Aorta (tissue), 5 donors: ENCODE data around the gene KLHL15. TPM values are rescaled to one million over a fixed set of nuclear protein-coding genes. Genes with fewer than 3 reads are reported as not detected.
"Not testable (repeated sequence)": the region's sequence is repeated elsewhere in the genome, so short reads cannot be mapped to it uniquely, and the experiment has no call there.

Experiments used
- ATAC-seq: fragments of 200-7000 bp; cut with Tn5 transposase; one replicate; pipeline ENCODE4 v1.9.1; 2022; ENCODE audit warnings: moderate library complexity; ENCODE audit not compliant: low FRiP score
- DNase-seq, 2 donors: peaks; one replicate each; pipeline ENCODE4 v3.0.0-alpha.2; 2020
- H3K27ac ChIP-seq, 2 donors: one replicate each; pipeline ENCODE4 v1.5.1; 2013; ENCODE audit warnings: low read length in 2 of 2, mild to moderate bottlenecking in 2 of 2, moderate library complexity in 2 of 2, control low read depth in 1 of 2, inconsistent platforms in 1 of 2, low read depth in 1 of 2
- H3K27me3 ChIP-seq, 2 donors: one replicate each; pipeline ENCODE4 v1.6.1; 2013; ENCODE audit warnings: control low read depth in 1 of 2, low read length in 1 of 2, mild to moderate bottlenecking in 1 of 2, moderate library complexity in 1 of 2; ENCODE audit not compliant: insufficient read depth in 2 of 2, control insufficient read depth in 1 of 2
- H3K36me3 ChIP-seq, 2 donors: one replicate each; pipeline ENCODE4 v1.6.1; 2013; ENCODE audit warnings: control low read depth in 1 of 2, low read length in 1 of 2, mild to moderate bottlenecking in 1 of 2; ENCODE audit not compliant: insufficient read depth in 2 of 2, control insufficient read depth in 1 of 2
- H3K4me1 ChIP-seq, 2 donors: one replicate each; pipeline ENCODE4 v1.6.1; 2013; ENCODE audit warnings: low read length in 2 of 2, control low read depth in 1 of 2, mild to moderate bottlenecking in 1 of 2, moderate library complexity in 1 of 2; ENCODE audit not compliant: insufficient read depth in 2 of 2, control insufficient read depth in 1 of 2
- H3K4me3 ChIP-seq, 2 donors: one replicate each; pipeline ENCODE4 v1.5.1; 2013; ENCODE audit warnings: low read length in 2 of 2, control low read depth in 1 of 2, mild to moderate bottlenecking in 1 of 2
- H3K9me3 ChIP-seq: one replicate; pipeline ENCODE4 v1.6.1; 2013; ENCODE audit warnings: mild to moderate bottlenecking, low read length; ENCODE audit not compliant: control insufficient read depth
- WGBS, 2 donors: extraction: QIAGEN DNeasy Blood & Tissue Kit; methylation state at CpG; one replicate each; pipeline ENCODE4 v1.1.7; 2013; 5-methylcytosine and 5-hydroxymethylcytosine counted together
- intact Hi-C, 2 donors: fragments of 100-400 bp; cut with DNase I; formaldehyde crosslinking; loops; one replicate each; pipeline versions ENCODE4 v1.14.2 to v1.15.0; 2022
- long read RNA-seq, 2 donors: library from polyadenylated mRNA; unstranded; transcript quantifications; one replicate each; pipeline ENCODE4 v2.0.0, GENCODE V29; 2020 to 2021
- polyA plus RNA-seq, 2 donors: library from polyadenylated mRNA; stranded (reverse); fragments of 200-250 nt; gene quantifications; one replicate each; pipeline ENCODE4 v1.2.3, GENCODE V29; 2013
- total RNA-seq, 2 donors: library from RNA; stranded (reverse); fragmentation: NEBNext Ultra II Directional; extraction: Animal tissue kit (Norgen Biotek cat#: 25700); gene quantifications; one replicate each; pipeline ENCODE4 v1.2.1, GENCODE V29; 2021
- donor health status: healthy with polysubstance abuse.
- donor health status: Bipolar disorder and iron deficiency.
- donor health status: DM: no; HTN: no; CAD: no.
- donor health status: DM: no; HTN: no; CAD: no.
- donor health status: DM: yes; HTN: yes; CAD: no.

KLHL15 gene, protein sequence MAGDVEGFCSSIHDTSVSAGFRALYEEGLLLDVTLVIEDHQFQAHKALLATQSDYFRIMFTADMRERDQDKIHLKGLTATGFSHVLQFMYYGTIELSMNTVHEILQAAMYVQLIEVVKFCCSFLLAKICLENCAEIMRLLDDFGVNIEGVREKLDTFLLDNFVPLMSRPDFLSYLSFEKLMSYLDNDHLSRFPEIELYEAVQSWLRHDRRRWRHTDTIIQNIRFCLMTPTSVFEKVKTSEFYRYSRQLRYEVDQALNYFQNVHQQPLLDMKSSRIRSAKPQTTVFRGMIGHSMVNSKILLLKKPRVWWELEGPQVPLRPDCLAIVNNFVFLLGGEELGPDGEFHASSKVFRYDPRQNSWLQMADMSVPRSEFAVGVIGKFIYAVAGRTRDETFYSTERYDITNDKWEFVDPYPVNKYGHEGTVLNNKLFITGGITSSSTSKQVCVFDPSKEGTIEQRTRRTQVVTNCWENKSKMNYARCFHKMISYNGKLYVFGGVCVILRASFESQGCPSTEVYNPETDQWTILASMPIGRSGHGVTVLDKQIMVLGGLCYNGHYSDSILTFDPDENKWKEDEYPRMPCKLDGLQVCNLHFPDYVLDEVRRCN
- 1 to 10 TPM; 6.0 to 9.0 TPM for total RNA-seq
- 1 to 10 TPM; 1.1 to 1.8 TPM for polyA plus RNA-seq
- long read RNA-seq, donor 1: 0 reads
- long read RNA-seq, donor 2, partial matches to known transcripts: 0 of 2 reads
- long read RNA-seq, donor 2, other reads (novel, unspliced or antisense): 2 of 2 reads

DNA sequence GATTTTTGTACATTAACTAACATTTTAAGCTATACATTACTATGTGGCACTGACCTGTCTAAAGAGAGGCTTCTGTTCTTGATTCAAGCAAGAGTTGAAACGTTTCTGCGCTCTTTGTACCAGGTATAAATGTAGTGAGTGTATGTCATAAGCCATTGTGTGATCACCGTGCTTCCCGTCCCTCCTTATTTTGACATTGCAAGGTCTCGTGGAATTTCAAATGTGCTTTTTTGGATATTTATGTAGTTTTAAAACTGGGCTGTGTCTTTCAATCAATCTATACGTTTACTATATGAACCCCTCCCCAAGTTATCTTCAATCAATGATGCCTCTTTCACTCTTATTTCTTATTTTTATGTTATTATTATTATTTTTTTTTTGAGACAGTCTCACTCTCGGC is at the start of gene KLHL15:
Gene KLHL15 (minus strand): TSS at position 101 of the 400 bp plus-strand sequence. CDS start 20,493 bp downstream, outside the sequence.
- Histone ChIP-seq H3K9me3 (no peaks in the 10 kb centered on the region), H3K36me3 (no peaks in the 10 kb centered on the region), H3K27ac (no peak within 1 kb of the TSS), H3K27me3 (peaks cover 0 to 2% of the 10 kb centered on the region in 2 donors), H3K4me3 (peak within 1 kb of the TSS; percentile 26 to 29), H3K4me1 (no peaks in the 10 kb centered on the region)
- 80 to 85% methylated on average over 7 of the region's 7 CpGs for WGBS, 2 donors
- DNase-seq: no peak
- intact Hi-C loops: loop anchor here in 1 of 2 donors (10.0 kb wide), 1 partner anchor 122 kb away; the partner anchor contains the start of genes APOO and CXorf58
- no peak for ATAC-seq

DNA sequence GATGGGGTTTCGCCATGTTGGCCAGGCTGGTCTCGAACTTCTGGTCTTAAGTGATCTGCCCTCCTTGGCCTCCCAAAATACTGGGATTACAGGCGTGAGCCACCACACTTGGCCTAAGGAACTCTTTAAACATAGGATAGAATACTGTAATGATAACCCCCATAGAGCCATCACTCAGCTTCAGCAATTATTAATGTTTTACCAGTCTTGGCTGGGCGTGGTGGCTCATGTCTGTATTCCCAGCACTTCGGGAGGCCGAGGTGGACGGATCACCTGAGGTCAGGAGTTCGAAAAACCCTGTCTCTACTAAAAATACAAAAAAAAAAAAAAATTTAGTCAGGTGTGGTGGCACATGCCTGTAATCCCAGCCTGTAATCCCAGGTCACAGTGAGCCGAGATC is 42.9 kb upstream of the KLHL15 start:
- H3K36me3 ChIP-seq: peaks cover 3 to 7% of the 10 kb centered on the region in 2 donors
- ATAC-seq: no peak
- H3K4me3 ChIP-seq: no peak overlapping the region
- no peaks in the 10 kb centered on the region for H3K4me1 ChIP-seq
- intact Hi-C loops: no loop called here
- WGBS, 2 donors: 94 to 96% methylated on average over 9 of the region's 9 CpGs
- DNase-seq: no peak
- no peaks in the 10 kb centered on the region for H3K27me3 ChIP-seq
- H3K27ac ChIP-seq: no peak overlapping the region
- H3K9me3 ChIP-seq: no peaks in the 10 kb centered on the region

DNA sequence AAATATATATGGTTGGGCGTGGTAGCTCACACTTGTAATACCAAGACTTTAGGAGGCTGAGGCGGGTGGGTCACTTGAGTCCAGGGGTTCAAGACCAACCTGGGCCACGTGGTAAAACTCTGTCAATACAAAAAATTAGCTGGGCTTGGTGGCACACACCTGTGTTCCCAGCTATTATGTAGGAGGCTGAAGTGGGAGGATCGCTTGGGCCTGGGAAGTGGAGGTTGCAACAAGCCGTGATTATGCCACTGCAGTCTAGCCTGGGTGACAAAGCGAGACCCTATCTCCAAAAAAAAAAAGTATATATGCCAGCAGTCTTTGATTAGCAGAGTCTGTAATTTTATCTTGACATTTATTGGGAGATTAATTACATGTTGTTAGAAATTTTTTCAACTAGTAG is 36.5 kb upstream of the KLHL15 start:
- no peak overlapping the region for H3K27ac ChIP-seq
- peaks cover 0 to 4% of the 10 kb centered on the region in 2 donors for H3K36me3 ChIP-seq
- ATAC-seq: no peak
- H3K27me3 ChIP-seq: no peaks in the 10 kb centered on the region
- intact Hi-C loops: no loop called here
- no peaks in the 10 kb centered on the region for H3K9me3 ChIP-seq
- H3K4me3 ChIP-seq: no peak overlapping the region
- 91 to 92% methylated on average over 6 of the region's 6 CpGs for WGBS, 2 donors
- DNase-seq: no peak
- no peaks in the 10 kb centered on the region for H3K4me1 ChIP-seq

DNA sequence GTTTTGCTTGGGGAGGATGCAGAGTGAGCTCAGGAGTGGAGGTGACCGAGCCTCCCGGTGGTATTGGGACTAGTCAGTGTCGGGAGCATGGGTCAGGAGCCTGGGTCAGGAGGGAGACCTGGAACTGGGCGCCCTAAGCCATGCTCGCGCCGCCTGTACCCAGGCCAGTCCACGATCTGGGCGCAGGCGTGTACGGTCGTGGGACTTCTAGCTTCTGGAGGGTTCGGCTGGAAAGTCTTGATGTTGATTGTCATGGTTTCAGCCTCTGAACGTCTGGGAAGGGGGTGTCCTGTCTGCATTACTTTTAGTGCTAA is 28.0 kb upstream of the KLHL15 start:
- DNase-seq (no peak), ATAC-seq (no peak)
- intact Hi-C loops: loop anchor here (2.0 to 10.0 kb wide), 2 partner anchors 96 to 360 kb away; no protein-coding TSS in a partner anchor
- no peaks in the 10 kb centered on the region for H3K4me1 ChIP-seq
- no peaks in the 10 kb centered on the region for H3K27me3 ChIP-seq
- H3K4me3 ChIP-seq: peak overlapping the region; percentile 28 to 61
- no peaks in the 10 kb centered on the region for H3K9me3 ChIP-seq
- WGBS, 2 donors: 0% methylated on average over 14 of the region's 14 CpGs
- no peaks in the 10 kb centered on the region for H3K36me3 ChIP-seq
- peak overlapping the region in 1 of 2 donors; percentile 78 for H3K27ac ChIP-seq

DNA sequence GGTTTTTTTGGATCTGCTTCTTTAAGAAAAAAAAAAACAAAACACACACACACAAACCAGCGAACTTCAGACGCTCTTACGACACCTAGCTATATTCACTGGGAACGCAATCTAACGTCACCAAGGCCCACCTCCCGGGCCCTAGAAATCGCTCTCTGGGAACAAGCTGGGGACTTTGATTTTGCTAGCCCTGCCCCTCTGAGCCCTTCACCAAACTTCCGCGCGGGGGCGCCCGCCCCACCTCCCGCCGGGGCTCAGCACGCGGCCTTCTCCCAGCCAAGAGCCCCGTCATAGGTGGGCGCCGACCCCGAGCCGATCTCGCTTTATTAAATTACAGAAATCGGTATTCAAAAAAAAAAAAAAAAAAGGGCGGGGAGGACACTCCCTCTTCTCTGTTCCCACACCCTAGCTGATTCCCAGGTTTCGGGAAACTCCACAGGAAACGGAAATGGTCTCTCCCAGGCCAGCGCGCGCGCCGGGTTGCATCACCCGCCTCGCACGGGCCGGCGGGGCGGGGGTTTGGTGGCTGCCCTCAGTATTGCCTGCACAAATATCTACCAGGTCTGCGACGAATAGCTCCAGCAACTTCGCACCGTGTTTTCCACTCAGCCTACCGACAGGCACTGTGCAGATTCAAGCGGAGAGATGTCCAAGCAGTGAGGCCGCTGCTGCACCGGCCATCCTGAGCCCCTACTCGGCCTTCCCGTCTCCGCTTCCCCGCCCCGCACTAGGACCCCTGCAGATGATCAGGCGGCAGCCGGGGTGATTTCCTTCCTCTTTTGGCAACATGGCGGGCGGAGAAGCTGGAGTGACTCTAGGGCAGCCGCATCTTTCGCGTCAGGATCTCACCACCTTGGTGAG is 27.4 kb upstream of the KLHL15 start, which contains the start of gene EIF2S3:
Gene EIF2S3 (plus strand): TSS at position 775 of the 861 bp plus-strand sequence. CDS start 13 bp downstream, at position 788.
- no peaks in the 10 kb centered on the region for H3K36me3 ChIP-seq
- no peaks in the 10 kb centered on the region for H3K27me3 ChIP-seq
- peak within 1 kb of the TSS; percentile 28 to 61 for H3K4me3 ChIP-seq
- DNase-seq (peak; percentile 94 to 95), ATAC-seq (peak; percentile 99)
- 0 to 2% methylated on average over 56 to 57 of the region's 57 CpGs for WGBS, 2 donors
- intact Hi-C loops: loop anchor here (1.0 to 10.0 kb wide), 3 partner anchors 29 to 360 kb away; no protein-coding TSS in a partner anchor
- H3K27ac ChIP-seq: peak within 1 kb of the TSS in 1 of 2 donors; percentile 78
- H3K4me1 ChIP-seq: no peaks in the 10 kb centered on the region
- H3K9me3 ChIP-seq: no peaks in the 10 kb centered on the region

DNA sequence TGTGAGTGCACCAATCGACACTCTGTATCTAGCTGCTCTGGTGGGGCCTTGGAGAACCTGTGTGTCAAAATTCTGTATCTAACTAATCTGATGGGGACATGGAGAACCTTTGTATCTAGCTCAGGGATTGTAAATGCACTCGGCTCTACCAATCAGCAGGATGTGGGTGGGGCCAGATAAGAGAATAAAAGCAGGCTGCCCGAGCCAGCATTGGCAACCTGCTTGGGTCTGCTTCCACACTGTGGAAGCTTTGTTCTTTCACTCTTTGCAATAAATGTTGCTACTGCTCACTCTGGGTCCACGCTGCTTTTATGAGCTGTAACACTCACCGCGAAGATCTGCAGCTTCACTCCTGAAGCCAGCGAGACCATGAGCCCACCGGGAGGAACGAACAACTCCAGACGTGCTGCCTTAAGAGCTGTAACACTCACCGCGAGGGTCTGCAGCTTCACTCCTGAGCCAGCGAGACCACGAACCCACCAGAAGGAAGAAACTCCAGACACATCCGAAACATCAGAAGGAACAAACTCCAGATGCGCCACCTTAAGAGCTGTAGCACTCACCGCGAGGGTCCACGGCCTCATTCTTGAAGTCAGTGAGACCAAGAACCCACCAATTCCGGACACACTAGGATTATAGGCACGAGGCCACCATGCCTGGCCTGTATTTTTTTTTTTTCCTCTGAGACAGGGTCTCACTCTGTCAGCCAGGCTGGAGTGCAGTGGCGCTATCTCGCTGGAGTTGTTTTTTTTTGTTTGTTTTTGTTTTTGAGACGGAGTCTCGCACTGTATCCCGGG is 23.7 kb upstream of the KLHL15 start:
- H3K36me3 ChIP-seq, DNase-seq: not testable (repeated sequence)

DNA sequence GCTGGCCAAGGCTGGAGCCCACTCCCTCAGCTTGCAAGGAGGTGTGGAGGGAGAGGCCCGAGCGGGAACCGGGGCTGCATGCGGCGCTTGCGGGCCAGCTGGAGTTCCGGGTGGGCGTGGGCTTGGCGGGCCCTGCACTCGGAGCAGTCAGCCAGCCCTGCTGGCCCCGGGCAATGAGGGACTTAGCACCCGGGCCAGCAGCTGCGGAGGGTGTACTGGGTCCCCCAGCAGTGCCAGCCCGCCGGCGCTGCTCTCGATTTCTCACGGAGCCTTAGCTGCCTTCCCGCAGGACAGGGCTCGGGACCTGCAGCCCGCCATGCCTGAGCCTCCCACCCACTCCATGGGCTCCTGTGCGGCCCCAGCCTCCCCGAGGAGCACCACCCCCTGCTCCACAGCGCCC is 22.7 kb upstream of the KLHL15 start:
- intact Hi-C loops: loop anchor here in 1 of 2 donors (10.0 kb wide), 1 partner anchor 355 kb away; no protein-coding TSS in a partner anchor

More for the DNA sequence above, 23.7 kb upstream of the KLHL15 start:
- not testable (repeated sequence) for ATAC-seq, H3K4me1 ChIP-seq, H3K9me3 ChIP-seq, H3K27me3 ChIP-seq, H3K27ac ChIP-seq, H3K4me3 ChIP-seq
- intact Hi-C loops: loop anchor here in 1 of 2 donors (10.0 kb wide), 1 partner anchor 356 kb away; no protein-coding TSS in a partner anchor
- WGBS, 2 donors: 73 to 74% methylated on average over 25 to 26 of the region's 26 CpGs

More for the DNA sequence above, 22.7 kb upstream of the KLHL15 start:
- H3K4me3 ChIP-seq, DNase-seq, H3K27ac ChIP-seq, H3K4me1 ChIP-seq, H3K27me3 ChIP-seq, ATAC-seq, H3K9me3 ChIP-seq, H3K36me3 ChIP-seq: not testable (repeated sequence)
- WGBS, 2 donors: 92 to 95% methylated on average over 12 to 24 of the region's 24 CpGs
